ENCODE measurements around the gene SERPINA5.
A peak's percentile ranks its signal among the peaks of the same experiment; 100 is the strongest.

Gene SERPINA5

DNA sequence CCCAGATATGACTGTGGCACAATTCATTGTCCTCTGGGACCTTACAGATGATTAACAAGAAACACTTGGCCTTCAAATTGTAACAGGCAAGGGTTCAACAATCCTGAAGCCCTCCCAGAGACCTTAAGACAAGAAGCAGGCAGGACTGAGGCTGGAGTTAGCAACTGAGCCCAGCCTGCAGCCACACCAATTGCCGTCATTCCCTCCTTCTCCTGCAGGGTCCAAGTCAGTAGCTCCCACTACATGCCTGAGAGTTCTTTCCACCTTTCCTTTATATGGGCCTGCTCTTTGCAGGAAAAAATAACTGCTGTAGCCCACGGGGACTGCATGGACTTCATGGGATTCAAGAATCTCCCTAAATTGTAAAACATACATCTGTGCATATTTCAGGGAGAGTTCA is 22.4 kb upstream of the SERPINA5 start:
- Histone ChIP-seq H3K27ac (ENCODE audit: low read depth, low read length) (no peak overlapping the region), H3K4me1 (ENCODE audit: control insufficient read depth in 1 of 2, insufficient read depth in 2 of 2, low read length in 2 of 2) (no peaks in the 10 kb centered on the region), H3K27me3 (ENCODE audit: insufficient read depth, low read length) (no peaks in the 10 kb centered on the region), H3K4me3 (ENCODE audit: low read depth, low read length) (no peak overlapping the region), H3K18ac (ENCODE audit: low read length) (no peak overlapping the region), H2BK12ac (ENCODE audit: low read length) (no peak overlapping the region), H3K79me2 (ENCODE audit: control insufficient read depth, insufficient read depth, low read length, poor library complexity) (no peaks in the 10 kb centered on the region), H3K79me1 (ENCODE audit: low read length) (no peaks in the 10 kb centered on the region), H4K91ac (ENCODE audit: low read depth, low read length) (no peak overlapping the region), H2AK5ac (ENCODE audit: low read length) (no peak overlapping the region), H3K4me2 (ENCODE audit: low read length) (no peak overlapping the region), H3K4ac (ENCODE audit: low read depth, low read length) (no peak overlapping the region), H3K23ac (ENCODE audit: low read length) (no peak overlapping the region), H4K8ac (ENCODE audit: low read depth, low read length) (no peak overlapping the region), H2BK5ac (ENCODE audit: low read depth, low read length, poor library complexity) (no peak overlapping the region), H3K9ac (ENCODE audit: low read length) (no peak overlapping the region), H2BK120ac (ENCODE audit: insufficient read depth, low read length, poor library complexity) (no peak overlapping the region), H4K12ac (ENCODE audit: low read depth, low read length) (no peak overlapping the region), H3K14ac (ENCODE audit: low read length) (no peak overlapping the region), H3K9me3 (ENCODE audit: insufficient read depth, low read depth, low read length) (no peaks in the 10 kb centered on the region), H2AFZ (ENCODE audit: insufficient read depth, low read length, poor library complexity) (no peak overlapping the region), H3K36me3 (ENCODE audit: control insufficient read depth in 1 of 2, insufficient read depth in 2 of 2, low read length in 2 of 2) (no peaks in the 10 kb centered on the region)
- peak in 1 of 2 donors; percentile 45 for DNase-seq
- no CpG with 5 or more reads among the region's 2 CpGs for WGBS (ENCODE audit: extremely low coverage, insufficient coverage, insufficient read length)

DNA sequence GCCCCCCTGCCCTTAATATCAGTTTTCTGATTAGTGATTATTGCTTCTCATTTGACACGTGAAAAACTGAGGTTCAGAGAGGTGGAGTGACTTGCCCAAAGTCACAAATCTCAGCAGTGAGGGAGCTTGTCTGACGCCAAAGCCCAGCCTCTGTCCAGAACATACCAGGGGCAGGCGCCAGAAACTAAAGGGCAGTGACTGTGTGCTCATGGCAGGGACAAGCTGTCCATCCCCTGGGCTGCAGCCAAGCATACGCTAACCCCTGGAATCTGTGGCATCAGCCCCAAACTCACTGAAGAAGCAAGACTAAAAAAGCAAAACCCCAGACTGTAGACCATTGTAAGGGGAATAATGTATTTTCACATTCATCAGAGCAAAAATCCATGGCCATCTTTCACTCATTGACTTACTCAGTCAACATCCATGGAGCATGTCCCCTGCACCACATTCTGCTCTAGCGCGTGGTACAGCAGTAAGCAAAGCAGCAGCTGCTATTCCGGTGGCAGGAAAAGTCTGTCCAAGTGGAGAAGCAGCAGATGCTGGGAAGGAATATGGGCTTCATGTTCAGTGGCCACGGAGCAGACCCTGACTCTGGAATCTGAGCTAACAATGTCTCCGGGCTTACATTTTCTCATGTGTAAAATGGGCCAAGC is 21.5 kb upstream of the SERPINA5 start:
- H3K9me3 ChIP-seq (ENCODE audit: insufficient read depth, low read depth, low read length) = no peaks in the 10 kb centered on the region
- H4K8ac ChIP-seq (ENCODE audit: low read depth, low read length) = no peak overlapping the region
- no peaks in the 10 kb centered on the region for H3K79me2 ChIP-seq (ENCODE audit: control insufficient read depth, insufficient read depth, low read length, poor library complexity)
- no peak overlapping the region for H3K4ac ChIP-seq (ENCODE audit: low read depth, low read length)
- H2BK12ac ChIP-seq (ENCODE audit: low read length) = no peak overlapping the region
- H3K79me1 ChIP-seq (ENCODE audit: low read length) = no peaks in the 10 kb centered on the region
- no peaks in the 10 kb centered on the region for H3K27me3 ChIP-seq (ENCODE audit: insufficient read depth, low read length)
- WGBS (ENCODE audit: extremely low coverage, insufficient coverage, insufficient read length) = no CpG with 5 or more reads among the region's 9 CpGs
- no peak overlapping the region for H4K91ac ChIP-seq (ENCODE audit: low read depth, low read length)
- no peak overlapping the region for H3K9ac ChIP-seq (ENCODE audit: low read length)
- H3K18ac ChIP-seq (ENCODE audit: low read length) = no peak overlapping the region
- H3K27ac ChIP-seq (ENCODE audit: low read depth, low read length) = no peak overlapping the region
- H2BK5ac ChIP-seq (ENCODE audit: low read depth, low read length, poor library complexity) = no peak overlapping the region
- H4K12ac ChIP-seq (ENCODE audit: low read depth, low read length) = no peak overlapping the region
- no peaks in the 10 kb centered on the region for H3K36me3 ChIP-seq (ENCODE audit: control insufficient read depth in 1 of 2, insufficient read depth in 2 of 2, low read length in 2 of 2)
- H3K4me3 ChIP-seq (ENCODE audit: low read depth, low read length) = no peak overlapping the region
- no peak overlapping the region for H2BK120ac ChIP-seq (ENCODE audit: insufficient read depth, low read length, poor library complexity)
- DNase-seq = no peak
- H3K23ac ChIP-seq (ENCODE audit: low read length) = no peak overlapping the region
- H2AFZ ChIP-seq (ENCODE audit: insufficient read depth, low read length, poor library complexity) = no peak overlapping the region
- H3K4me1 ChIP-seq (ENCODE audit: control insufficient read depth in 1 of 2, insufficient read depth in 2 of 2, low read length in 2 of 2) = no peaks in the 10 kb centered on the region
- no peak overlapping the region for H2AK5ac ChIP-seq (ENCODE audit: low read length)
- H3K14ac ChIP-seq (ENCODE audit: low read length) = no peak overlapping the region
- no peak overlapping the region for H3K4me2 ChIP-seq (ENCODE audit: low read length)

DNA sequence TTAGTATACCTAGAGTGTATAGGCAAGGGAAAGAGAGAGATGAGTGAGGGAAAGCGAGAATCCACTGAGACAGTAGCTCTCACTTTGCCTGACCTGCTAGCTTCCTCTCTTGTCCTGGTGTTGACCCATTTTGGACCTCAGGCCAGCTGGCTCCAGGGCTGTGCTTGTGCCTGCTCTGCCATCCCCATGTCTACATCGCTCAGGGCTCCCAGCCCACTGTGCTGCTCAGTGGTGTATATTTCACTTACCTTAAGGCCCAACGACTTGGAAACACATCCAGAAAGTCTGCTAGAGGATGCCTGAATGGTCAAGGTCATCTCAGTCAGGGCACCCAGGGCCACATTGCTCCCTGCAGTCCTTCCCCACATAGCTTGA is 20.9 kb upstream of the SERPINA5 start:
- Histone ChIP-seq H3K79me1 (ENCODE audit: low read length) (no peaks in the 10 kb centered on the region), H3K79me2 (ENCODE audit: control insufficient read depth, insufficient read depth, low read length, poor library complexity) (no peaks in the 10 kb centered on the region), H3K27me3 (ENCODE audit: insufficient read depth, low read length) (no peaks in the 10 kb centered on the region), H3K4me3 (ENCODE audit: low read depth, low read length) (no peak overlapping the region), H2BK12ac (ENCODE audit: low read length) (no peak overlapping the region), H3K4me1 (ENCODE audit: control insufficient read depth in 1 of 2, insufficient read depth in 2 of 2, low read length in 2 of 2) (no peaks in the 10 kb centered on the region), H2AK5ac (ENCODE audit: low read length) (no peak overlapping the region), H3K36me3 (ENCODE audit: control insufficient read depth in 1 of 2, insufficient read depth in 2 of 2, low read length in 2 of 2) (no peaks in the 10 kb centered on the region), H4K91ac (ENCODE audit: low read depth, low read length) (no peak overlapping the region), H3K14ac (ENCODE audit: low read length) (no peak overlapping the region), H3K18ac (ENCODE audit: low read length) (no peak overlapping the region), H2AFZ (ENCODE audit: insufficient read depth, low read length, poor library complexity) (no peak overlapping the region), H4K8ac (ENCODE audit: low read depth, low read length) (no peak overlapping the region), H3K27ac (ENCODE audit: low read depth, low read length) (no peak overlapping the region), H3K4me2 (ENCODE audit: low read length) (no peak overlapping the region), H3K23ac (ENCODE audit: low read length) (no peak overlapping the region), H3K9me3 (ENCODE audit: insufficient read depth, low read depth, low read length) (no peaks in the 10 kb centered on the region), H4K12ac (ENCODE audit: low read depth, low read length) (no peak overlapping the region), H3K4ac (ENCODE audit: low read depth, low read length) (no peak overlapping the region), H2BK5ac (ENCODE audit: low read depth, low read length, poor library complexity) (no peak overlapping the region), H3K9ac (ENCODE audit: low read length) (no peak overlapping the region), H2BK120ac (ENCODE audit: insufficient read depth, low read length, poor library complexity) (no peak overlapping the region)
- no peak for DNase-seq
- no CpG with 5 or more reads among the region's 3 CpGs for WGBS (ENCODE audit: extremely low coverage, insufficient coverage, insufficient read length)

DNA sequence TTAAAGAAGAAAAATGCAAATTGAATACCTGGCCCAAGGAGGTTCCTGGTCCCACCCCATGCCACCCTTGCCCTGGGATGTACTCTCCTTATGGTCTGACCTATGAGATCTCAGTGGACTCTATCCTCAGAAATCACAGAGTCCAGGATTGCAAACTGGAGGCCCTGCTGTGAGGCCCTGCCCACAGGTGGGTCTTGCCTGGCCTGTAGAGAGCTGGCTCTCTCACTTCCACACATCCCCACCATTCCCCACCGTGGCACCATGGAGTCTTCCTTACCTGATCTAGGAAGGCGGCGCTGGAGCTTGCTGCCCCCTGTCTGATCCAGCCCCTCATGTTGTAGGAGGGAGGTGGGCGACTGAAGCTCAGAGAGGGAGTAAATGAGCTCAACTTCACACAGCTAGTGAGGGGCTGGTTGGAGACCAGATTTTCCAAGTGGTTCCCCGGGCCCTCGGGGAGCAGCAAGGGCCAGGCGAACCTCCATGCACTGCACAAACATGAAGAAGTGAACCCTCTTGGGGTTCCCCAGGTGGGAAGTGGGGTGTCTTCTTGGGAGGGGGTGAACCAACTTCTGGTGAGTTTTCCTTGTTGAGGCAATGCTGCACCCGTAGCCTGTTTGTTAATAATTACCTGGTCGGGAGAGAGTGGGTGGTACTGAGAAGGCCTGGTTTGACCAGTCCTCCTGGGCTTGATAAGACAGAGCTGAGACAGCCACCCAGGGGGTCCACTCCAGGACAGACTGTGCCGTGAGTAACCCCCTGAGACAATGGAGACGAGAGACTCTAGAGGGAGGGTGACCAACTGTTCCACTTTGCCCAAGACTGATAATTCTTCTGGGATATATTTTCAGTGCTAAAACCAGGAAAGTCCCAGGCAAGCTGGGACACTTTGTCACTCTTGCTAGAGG is 20.2 kb upstream of the SERPINA5 start, which contains the start of gene SERPINA4:
TSS of gene SERPINA4 (plus strand) at position 692 of the 905 bp plus-strand sequence. CDS start 2,041 bp downstream, outside the sequence.
- no peak within 1 kb of the TSS for H2BK12ac ChIP-seq (ENCODE audit: low read length)
- H3K23ac ChIP-seq (ENCODE audit: low read length) = no peak within 1 kb of the TSS
- H3K9ac ChIP-seq (ENCODE audit: low read length) = peak within 1 kb of the TSS; percentile 3
- WGBS (ENCODE audit: extremely low coverage, insufficient coverage, insufficient read length) = no CpG with 5 or more reads among the region's 11 CpGs
- H2BK5ac ChIP-seq (ENCODE audit: low read depth, low read length, poor library complexity) = no peak within 1 kb of the TSS
- no peak within 1 kb of the TSS for H4K8ac ChIP-seq (ENCODE audit: low read depth, low read length)
- no peak within 1 kb of the TSS for H2AFZ ChIP-seq (ENCODE audit: insufficient read depth, low read length, poor library complexity)
- no peak within 1 kb of the TSS for H4K91ac ChIP-seq (ENCODE audit: low read depth, low read length)
- no peak within 1 kb of the TSS for H2BK120ac ChIP-seq (ENCODE audit: insufficient read depth, low read length, poor library complexity)
- H3K18ac ChIP-seq (ENCODE audit: low read length) = no peak within 1 kb of the TSS
- no peak for DNase-seq
- no peaks in the 10 kb centered on the region for H3K4me1 ChIP-seq (ENCODE audit: control insufficient read depth in 1 of 2, insufficient read depth in 2 of 2, low read length in 2 of 2)
- H3K9me3 ChIP-seq (ENCODE audit: insufficient read depth, low read depth, low read length) = no peaks in the 10 kb centered on the region
- H3K4ac ChIP-seq (ENCODE audit: low read depth, low read length) = no peak within 1 kb of the TSS
- H4K12ac ChIP-seq (ENCODE audit: low read depth, low read length) = no peak within 1 kb of the TSS
- no peak within 1 kb of the TSS for H2AK5ac ChIP-seq (ENCODE audit: low read length)
- H3K27me3 ChIP-seq (ENCODE audit: insufficient read depth, low read length) = no peaks in the 10 kb centered on the region
- H3K36me3 ChIP-seq (ENCODE audit: control insufficient read depth in 1 of 2, insufficient read depth in 2 of 2, low read length in 2 of 2) = no peaks in the 10 kb centered on the region
- no peaks in the 10 kb centered on the region for H3K79me2 ChIP-seq (ENCODE audit: control insufficient read depth, insufficient read depth, low read length, poor library complexity)
- no peak within 1 kb of the TSS for H3K27ac ChIP-seq (ENCODE audit: low read depth, low read length)
- H3K4me2 ChIP-seq (ENCODE audit: low read length) = no peak within 1 kb of the TSS
- H3K14ac ChIP-seq (ENCODE audit: low read length) = no peak within 1 kb of the TSS
- H3K79me1 ChIP-seq (ENCODE audit: low read length) = no peaks in the 10 kb centered on the region
- H3K4me3 ChIP-seq (ENCODE audit: low read depth, low read length) = no peak within 1 kb of the TSS
